Iris pigment epithelial cell (primary cell): ENCODE data around the gene RASSF4.

Experiments used
- DNase-seq: peaks from one replicate; pipeline ENCODE4 v3.0.0-alpha.2; 2011; ENCODE audit warnings: low read depth

Gene RASSF4

GRCh38 chr10:44947371-44948152, 12.0 kb upstream of the RASSF4 start:
- DNase-seq = no peak

GRCh38 chr10:44948642-44949041, 11.0 kb upstream of the RASSF4 start:
- DNase-seq = no peak

DNA sequence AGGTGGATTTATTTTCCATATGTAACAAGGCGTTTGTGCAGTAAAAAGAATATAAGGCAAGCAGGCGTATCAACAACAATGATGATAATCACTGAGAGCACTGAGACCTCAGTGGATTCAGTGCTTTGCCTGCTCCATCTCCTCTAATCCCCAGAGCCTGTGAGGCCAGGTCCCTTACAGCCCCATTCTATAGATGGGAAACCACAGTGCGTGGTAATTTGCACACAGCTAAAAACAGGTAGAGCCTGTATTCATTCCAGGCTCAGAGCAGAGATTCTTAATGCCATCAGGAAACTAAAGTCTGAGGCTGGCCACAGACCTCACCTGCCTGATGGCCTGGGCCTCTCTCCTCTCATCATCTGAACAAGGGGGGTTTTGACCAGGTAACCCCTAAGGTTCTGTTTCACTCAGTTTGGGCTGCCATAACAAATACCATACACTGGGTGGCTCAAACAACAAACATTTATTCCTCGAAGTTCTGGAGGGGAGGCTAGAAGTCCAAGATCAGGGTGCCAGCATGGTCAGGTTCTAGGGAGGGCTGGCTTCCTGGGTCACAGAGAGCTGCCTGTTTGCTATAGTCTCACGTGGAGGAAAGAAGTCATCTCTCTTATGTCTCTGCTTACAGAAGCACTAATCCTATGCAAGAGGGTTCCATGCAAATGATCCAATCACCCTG, 10.3 kb upstream of the RASSF4 start:
- DNase-seq = no peak

DNA sequence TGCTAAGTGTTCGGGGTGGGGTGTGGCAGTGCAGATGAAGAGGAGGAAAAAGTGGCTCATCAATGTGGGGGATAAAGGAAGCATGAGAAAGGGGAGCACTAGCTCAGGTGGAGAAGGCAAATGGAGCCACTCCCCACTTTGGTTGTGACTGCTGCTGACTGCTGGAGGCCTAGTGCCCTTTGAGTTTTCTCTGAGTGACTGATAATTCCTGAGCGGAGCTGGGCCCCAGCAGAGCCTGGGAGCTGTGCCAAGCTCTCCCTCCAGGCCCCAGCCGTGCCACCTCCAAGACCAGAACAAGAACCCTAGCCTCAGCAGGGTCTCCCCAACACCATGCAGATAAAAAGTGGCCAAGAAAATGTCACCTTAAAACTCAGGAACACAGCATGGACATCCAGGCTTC, 9.7 kb upstream of the RASSF4 start:
- no peak for DNase-seq

DNA sequence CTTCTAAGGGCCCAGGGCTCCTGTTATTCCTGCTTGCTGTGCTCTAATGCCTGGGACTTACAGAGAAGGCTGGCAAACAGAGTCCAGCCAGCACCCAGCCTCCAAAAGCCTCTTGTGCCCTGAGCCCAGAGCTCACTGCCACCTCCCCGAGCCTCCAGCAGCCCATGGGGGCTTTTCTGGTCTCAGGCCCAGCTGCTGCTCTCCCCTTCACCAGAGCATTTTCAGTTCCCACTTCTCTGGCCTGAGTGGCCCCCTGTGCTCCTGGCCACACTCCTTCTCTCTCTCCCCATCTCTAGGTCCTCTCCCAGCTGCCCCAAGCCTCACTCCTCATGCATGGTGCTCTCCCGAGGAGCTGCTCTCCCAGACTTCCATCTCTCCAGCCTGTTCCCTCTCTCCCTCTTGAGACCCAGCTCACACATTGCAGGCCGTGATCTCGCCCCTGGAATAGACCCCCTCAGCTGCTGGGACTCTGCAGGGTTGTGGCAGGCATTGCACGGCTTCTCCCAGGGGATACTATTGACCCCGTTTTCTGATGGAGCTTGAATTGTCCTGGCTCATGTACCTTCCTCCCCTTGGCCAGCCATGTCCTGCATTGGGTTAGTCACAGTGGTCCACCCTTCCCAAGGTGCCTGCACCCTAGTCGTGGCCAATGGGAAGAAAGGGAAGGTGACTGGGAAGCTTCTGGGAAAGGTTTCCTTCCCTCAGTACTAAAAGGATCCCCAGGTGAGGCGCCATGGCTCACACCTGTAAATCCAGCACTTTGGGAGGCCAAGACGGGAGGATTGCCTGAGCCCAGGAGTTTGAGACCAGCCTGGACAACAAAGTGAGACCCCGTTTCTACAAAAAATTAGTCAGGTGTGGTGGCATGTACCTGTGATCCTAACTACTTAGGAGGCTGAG, 9.0 kb upstream of the RASSF4 start:
- no peak for DNase-seq

- DNase-seq = no peak
Measured at GRCh38 chr10:44951576-44952226, 7.9 kb upstream of the RASSF4 start.

DNA sequence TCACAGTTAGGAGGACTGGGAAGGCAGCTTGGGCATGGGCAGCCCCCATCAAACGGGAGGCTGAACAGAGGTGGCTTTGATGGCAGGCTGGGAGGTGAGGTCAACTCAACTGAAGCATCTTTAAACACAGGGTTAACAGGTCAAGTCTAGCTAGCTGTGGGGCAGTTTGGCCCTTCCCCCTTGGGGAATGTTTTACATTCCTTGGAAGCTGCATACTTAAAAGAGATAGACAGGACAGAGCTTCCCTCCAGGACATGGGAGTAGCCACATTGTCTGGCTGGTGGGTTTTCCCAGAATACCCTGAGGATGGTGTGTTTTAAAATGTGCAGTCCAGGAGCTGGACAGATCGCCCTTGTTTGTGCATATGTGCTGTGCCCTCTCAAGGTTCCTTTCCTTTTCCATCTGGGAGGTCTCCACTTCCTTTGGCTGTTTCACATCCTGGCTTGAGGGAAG, 6.8 kb upstream of the RASSF4 start:
- no peak for DNase-seq

- no peak for DNase-seq
Measured at GRCh38 chr10:44954042-44954441, 5.6 kb upstream of the RASSF4 start.

DNA sequence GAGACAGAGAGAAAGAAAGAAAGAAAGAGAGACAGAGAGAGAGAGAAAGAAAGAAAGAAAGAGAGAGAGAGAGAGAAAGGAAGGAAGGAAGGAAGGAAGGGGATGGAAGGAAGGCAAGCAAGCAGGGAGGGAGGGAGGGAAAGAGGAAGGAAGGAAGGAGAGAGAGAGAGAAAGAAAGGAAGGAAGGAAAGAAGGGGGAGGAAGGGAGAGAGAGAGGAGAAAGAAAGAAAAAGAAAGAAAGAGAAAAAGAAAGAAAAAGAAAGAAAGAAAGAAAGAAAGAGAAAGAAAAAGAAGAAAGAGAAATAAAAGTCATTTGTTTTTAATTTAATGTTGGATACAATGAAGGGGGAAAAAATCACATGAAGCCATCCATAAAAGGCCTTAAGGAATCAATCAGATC, 4.6 kb upstream of the RASSF4 start:
- no peak for DNase-seq

GRCh38 chr10:44955413-44956070, 4.1 kb upstream of the RASSF4 start:
- no peak for DNase-seq

DNA sequence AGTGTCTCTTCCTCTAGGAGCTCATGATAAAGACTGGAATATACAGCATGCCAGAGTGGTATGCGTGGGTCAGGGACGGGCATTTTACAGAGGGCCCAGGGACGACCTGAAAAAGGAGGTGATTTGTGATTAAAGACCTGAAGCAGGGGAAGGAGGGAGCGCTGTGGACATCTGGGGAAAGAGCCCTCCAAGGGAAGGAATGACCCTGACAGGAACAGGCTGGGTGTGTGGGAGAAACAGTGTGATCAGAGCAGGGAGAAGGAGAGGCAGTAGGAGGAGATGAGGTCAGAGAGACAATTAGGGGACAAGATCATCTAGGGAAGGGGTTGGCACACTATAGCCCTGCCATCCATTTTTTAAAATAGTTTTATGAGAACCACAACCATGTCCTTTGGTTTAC, 3.4 kb upstream of the RASSF4 start:
- DNase-seq = no peak

- DNase-seq = no peak
Measured at GRCh38 chr10:44956717-44957706, 2.6 kb upstream of the RASSF4 start.

DNA sequence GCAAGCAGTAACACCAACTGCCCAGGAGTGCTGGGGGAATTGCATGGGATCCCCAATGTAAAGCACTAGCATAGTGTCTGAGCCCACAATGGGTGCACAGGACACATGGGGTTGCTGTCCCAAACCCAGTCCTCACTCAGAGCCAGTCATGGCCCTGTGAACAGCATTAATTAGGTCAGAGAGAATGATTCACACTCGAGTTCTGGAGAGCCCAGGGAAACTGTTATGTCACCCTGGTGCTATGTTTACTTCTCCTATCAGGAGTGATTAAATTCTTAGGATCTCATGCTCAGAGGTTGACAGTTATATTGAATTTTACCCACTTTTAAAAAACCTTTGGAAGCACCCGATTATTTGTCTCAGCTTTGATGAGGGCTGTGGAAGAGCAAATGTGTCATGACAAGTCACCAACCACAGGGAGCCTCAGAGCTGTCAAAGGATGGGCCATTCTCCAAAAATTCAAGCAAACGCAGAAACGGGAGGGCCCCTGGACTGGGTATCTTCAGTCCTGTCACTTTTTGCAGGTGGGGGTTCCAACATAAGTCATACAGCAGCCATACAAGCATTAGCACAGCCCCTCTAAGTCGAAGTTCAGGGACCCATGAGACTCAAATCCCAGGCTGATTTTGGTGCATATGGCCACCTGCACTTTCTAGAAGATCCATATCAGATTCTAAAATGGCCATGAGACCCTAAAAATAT, 1.3 kb upstream of the RASSF4 start:
- peak; percentile 85 for DNase-seq

- DNase-seq = no peak
Measured at GRCh38 chr10:44958898-44959246, 730 bp upstream of the RASSF4 start.

GRCh38 chr10:44960088-44960460, 472 bp downstream of the RASSF4 start:
- no peak for DNase-seq

DNA sequence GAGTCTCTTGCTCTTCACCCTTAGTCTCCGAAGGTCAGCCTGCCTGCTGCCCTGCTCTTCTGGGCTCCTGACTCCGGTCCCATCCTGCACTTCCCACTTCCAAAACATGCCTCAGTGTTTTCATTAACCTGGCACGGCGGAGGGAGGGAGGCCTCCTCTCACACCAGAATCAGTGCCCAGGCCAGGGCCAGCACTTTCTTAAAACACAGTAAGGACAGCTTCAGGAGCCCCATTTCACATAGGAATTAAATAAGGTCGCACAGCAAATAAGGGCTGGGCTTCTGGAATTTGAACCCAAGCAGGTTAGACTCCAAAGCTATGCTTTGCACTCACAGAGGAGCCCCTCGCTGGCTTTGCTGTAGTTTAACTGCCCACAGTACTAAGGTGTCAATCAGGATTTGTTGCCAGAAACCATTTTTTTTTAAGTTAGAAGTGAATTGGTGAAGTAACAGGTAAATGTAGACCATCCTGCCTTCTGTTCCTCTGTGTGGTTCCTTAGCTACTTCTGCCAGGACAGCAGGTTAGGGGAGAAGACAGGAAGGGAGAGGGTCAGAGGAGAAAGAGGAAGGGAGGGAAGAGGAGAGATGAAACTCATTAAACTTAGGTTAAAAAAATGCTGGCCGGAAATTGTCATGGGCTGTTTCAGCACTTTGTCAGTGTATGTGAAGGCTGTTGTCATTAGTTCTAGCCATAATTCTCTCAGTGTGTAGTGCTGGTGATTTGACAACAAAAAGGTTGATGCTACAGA, 1.1 kb downstream of the RASSF4 start:
- DNase-seq = no peak

DNA sequence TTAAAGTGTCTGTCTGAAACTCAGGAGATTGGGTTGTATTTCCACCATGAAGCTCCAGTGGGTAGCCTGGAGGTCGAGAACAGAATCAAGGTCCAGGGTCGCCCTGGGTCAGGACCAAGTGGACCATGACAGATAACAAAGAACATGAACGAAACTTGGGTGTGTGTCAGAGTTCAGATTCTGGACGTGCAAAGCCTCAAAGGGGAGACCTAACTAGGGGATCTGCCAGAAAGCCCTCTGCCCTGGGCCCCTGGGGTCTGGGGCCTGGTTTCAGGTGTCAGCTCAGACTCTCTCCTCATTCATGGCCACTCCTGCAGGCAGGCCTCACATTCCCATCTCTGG, 1.6 kb downstream of the RASSF4 start:
- no peak for DNase-seq

- no peak for DNase-seq
Measured at GRCh38 chr10:44961931-44962750, 2.5 kb downstream of the RASSF4 start.
